ENCODE data around the gene KRTAP10-1.
"Not testable (repeated sequence)": the region's sequence is repeated elsewhere in the genome, so short reads cannot be mapped to it uniquely, and the experiment has no call there.

The KRTAP10-1 gene

GRCh38 chr21:44569861-44570517 is 30.0 kb upstream of the KRTAP10-1 start:
- DNase-seq: no peak

- DNase-seq: no peak
Measured at GRCh38 chr21:44568667-44569556, 28.9 kb upstream of the KRTAP10-1 start.

- no peak for DNase-seq
Measured at GRCh38 chr21:44568261-44568660, 28.3 kb upstream of the KRTAP10-1 start.

GRCh38 chr21:44567481-44568171 is 27.6 kb upstream of the KRTAP10-1 start:
- DNase-seq: no peak

- DNase-seq: no peak
Measured at GRCh38 chr21:44566403-44566802, 26.4 kb upstream of the KRTAP10-1 start.

- DNase-seq: no peak
Measured at GRCh38 chr21:44564886-44565598, 25.0 kb upstream of the KRTAP10-1 start.

GRCh38 chr21:44564099-44564498 is 24.1 kb upstream of the KRTAP10-1 start:
- DNase-seq: no peak

GRCh38 chr21:44558695-44559094 is 18.7 kb upstream of the KRTAP10-1 start, which contains the start of gene KRTAP10-3:
KRTAP10-3 (minus strand) TSS chr21:44558795; CDS start chr21:44558715, 80 bp downstream.
- no peak for DNase-seq

- DNase-seq: not testable (repeated sequence)
Measured at GRCh38 chr21:44558329-44558675, 18.3 kb upstream of the KRTAP10-1 start.

GRCh38 chr21:44557491-44558328 is 17.7 kb upstream of the KRTAP10-1 start:
- DNase-seq: no peak

GRCh38 chr21:44556879-44557278 is 16.9 kb upstream of the KRTAP10-1 start:
- no peak for DNase-seq

GRCh38 chr21:44555200-44555875 is 15.3 kb upstream of the KRTAP10-1 start:
- DNase-seq: no peak

GRCh38 chr21:44552681-44553080 is 12.7 kb upstream of the KRTAP10-1 start:
- DNase-seq: no peak

GRCh38 chr21:44552136-44552535 is 12.1 kb upstream of the KRTAP10-1 start:
- no peak for DNase-seq

GRCh38 chr21:44551340-44551961 is 11.5 kb upstream of the KRTAP10-1 start, which contains the start of gene KRTAP10-2:
KRTAP10-2 (minus strand) TSS chr21:44551505; CDS start chr21:44551458, 47 bp downstream.
- no peak for DNase-seq

GRCh38 chr21:44550807-44551206 is 10.8 kb upstream of the KRTAP10-1 start:
- no peak for DNase-seq

GRCh38 chr21:44550285-44550684 is 10.3 kb upstream of the KRTAP10-1 start:
- DNase-seq: not testable (repeated sequence)

- DNase-seq: no peak
Measured at GRCh38 chr21:44549525-44550211, 9.7 kb upstream of the KRTAP10-1 start.

GRCh38 chr21:44548922-44549321 is 8.9 kb upstream of the KRTAP10-1 start:
- DNase-seq: no peak

GRCh38 chr21:44548381-44548780 is 8.4 kb upstream of the KRTAP10-1 start:
- no peak for DNase-seq
